AG09319 (cell line): ENCODE results near the gene CD247.

Source experiments
- DNase-seq: peaks from one replicate; pipeline ENCODE4 v3.0.0-alpha.2; 2010; ENCODE audit warnings: low read depth; ENCODE audit errors: extremely low read depth
- CTCF ChIP-seq: IDR thresholded peaks from 2 replicates; pipeline ENCODE4 v1.5.1; 2011; ENCODE audit warnings: low read depth, mild to moderate bottlenecking, inconsistent platforms, low read length, moderate library complexity

The CD247 gene

GRCh38 chr1:167500283-167500860 lies 18.0 kb downstream of the CD247 start:
- TF ChIP-seq CTCF = no peak
- no peak for DNase-seq

- no peak for TF ChIP-seq CTCF
- DNase-seq = no peak
Measured at GRCh38 chr1:167499664-167500101, 18.6 kb downstream of the CD247 start.

GRCh38 chr1:167499106-167499505 lies 19.2 kb downstream of the CD247 start:
- DNase-seq = no peak

GRCh38 chr1:167496797-167497619 lies 21.3 kb downstream of the CD247 start:
- no peak for TF ChIP-seq CTCF
- DNase-seq = no peak

More at GRCh38 chr1:167499106-167499505, 19.2 kb downstream of the CD247 start:
- TF ChIP-seq CTCF = no peak

- DNase-seq = no peak
- TF ChIP-seq CTCF = no peak
Measured at GRCh38 chr1:167493372-167493771, 25.0 kb downstream of the CD247 start.

- no peak for DNase-seq
- TF ChIP-seq CTCF = no peak
Measured at GRCh38 chr1:167492481-167492910, 25.8 kb downstream of the CD247 start.
